ENCODE results near the gene NSF.

GRCh38 chr17:46802800-46803199 is 212.3 kb downstream of the NSF start:
- TF ChIP-seq EZH2 (IDR thresholded peaks at IDR 0.05; ENCODE audit: low read length, missing control alignments) = no peak
- TF ChIP-seq, protein P1, sequence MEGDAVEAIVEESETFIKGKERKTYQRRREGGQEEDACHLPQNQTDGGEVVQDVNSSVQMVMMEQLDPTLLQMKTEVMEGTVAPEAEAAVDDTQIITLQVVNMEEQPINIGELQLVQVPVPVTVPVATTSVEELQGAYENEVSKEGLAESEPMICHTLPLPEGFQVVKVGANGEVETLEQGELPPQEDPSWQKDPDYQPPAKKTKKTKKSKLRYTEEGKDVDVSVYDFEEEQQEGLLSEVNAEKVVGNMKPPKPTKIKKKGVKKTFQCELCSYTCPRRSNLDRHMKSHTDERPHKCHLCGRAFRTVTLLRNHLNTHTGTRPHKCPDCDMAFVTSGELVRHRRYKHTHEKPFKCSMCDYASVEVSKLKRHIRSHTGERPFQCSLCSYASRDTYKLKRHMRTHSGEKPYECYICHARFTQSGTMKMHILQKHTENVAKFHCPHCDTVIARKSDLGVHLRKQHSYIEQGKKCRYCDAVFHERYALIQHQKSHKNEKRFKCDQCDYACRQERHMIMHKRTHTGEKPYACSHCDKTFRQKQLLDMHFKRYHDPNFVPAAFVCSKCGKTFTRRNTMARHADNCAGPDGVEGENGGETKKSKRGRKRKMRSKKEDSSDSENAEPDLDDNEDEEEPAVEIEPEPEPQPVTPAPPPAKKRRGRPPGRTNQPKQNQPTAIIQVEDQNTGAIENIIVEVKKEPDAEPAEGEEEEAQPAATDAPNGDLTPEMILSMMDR (conservative IDR thresholded peaks at IDR 0.05 in 1 of 2, IDR thresholded peaks at IDR 0.05 in 1 of 2; ENCODE audit: low read depth in 1 of 2, low read length in 2 of 2) = no peak
